Lower leg skin (tissue), 3 donors: ENCODE results near the gene ODC1.

Experiments
- CTCF ChIP-seq, 3 donors: fragments of 450-650 bp; IDR thresholded peaks; one replicate each; pipeline ENCODE4 v1.5.1; 2016; ENCODE audit warnings: antibody characterized with exemption in 3 of 3, mild to moderate bottlenecking in 3 of 3, moderate library complexity in 2 of 3
- POLR2A ChIP-seq, 2 donors: fragments of 450-650 bp; IDR thresholded peaks; one replicate each; pipeline ENCODE4 v1.6.1; 2016 to 2017; ENCODE audit warnings: antibody characterized with exemption in 2 of 2, mild to moderate bottlenecking in 1 of 2, moderate library complexity in 1 of 2

- TF ChIP-seq CTCF (IDR thresholded peaks at IDR 0.05) (no peak), POLR2A (IDR thresholded peaks at IDR 0.05) (no peak)
These were observed 37.2 kb downstream of the ODC1 start for GRCh38 chr2:10410823-10411437.
